ENCODE measurements around the gene PRKACA. TPM values are rescaled to one million over a fixed set of nuclear protein-coding genes. Genes with fewer than 3 reads are reported as not detected.

PRKACA gene
- total RNA-seq, 2 donors from 2014 or later: 61.6 to 80.0 TPM

DNA sequence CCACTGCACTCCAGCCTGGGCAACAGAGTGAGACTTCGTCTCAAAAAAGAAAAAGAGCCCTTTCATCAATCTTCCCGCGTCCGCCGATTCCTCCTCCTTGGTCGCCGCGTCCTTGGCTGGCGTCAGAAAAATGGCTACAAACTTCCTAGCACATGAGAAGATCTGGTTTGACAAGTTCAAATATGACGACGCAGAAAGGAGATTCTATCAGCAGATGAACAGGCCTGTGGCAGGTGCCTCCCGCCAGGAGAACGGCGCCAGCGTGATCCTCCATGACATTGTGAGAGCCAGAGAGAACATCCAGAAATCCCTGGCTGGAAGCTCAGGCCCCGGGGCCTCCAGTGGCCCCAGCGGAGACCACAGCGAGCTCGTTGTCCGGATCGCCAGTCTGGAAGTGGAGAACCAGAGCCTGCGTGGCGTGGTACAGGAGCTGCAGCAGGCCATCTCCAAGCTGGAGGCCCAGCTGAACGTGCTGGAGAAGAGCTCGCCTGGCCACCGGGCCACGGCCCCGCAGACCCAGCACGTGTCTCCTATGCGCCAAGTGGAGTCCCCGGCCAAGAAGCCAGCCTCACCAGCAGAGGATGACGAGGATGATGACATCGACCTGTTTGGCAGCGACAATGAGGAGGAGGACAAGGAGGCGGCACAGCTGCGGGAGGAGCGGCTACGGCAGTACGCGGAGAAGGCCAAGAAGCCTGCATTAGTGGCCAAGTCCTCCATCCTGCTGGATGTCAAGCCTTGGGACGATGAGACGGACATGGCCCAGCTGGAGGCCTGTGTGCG lies 47.1 kb downstream of the PRKACA start:
- Mint-ChIP-seq H3K27me3 (no peaks in the 10 kb centered on the region), H3K4me1 (ENCODE audit: low read depth in 2 of 2) (peaks cover 11 to 15% of the 10 kb centered on the region in 2 donors), H3K36me3 (no peaks in the 10 kb centered on the region), H3K4me3 (no peak overlapping the region), H3K27ac (no peak overlapping the region), H3K9me3 (no peaks in the 10 kb centered on the region)
- no peak for DNase-seq (ENCODE audit: low spot score)
- no peak for ATAC-seq

DNA sequence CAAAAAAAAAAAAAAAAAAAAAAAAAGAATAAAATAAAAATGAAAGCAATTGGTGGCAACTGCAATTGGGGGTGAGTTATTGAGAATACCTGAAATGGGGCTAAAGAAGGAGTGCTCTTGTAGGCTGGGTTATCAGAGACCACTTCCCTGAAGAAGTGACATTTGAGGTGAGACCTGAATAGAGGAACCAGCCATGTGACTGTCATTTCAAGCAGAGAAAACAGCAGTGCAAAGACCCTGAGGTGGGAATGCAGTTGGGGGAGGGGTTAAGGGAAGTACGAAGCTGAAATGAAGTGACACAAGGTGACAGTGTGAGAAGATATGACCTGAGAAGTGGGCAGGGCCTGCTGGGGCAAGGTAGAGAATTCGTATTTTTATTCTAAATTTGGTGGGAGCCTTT lies 51.4 kb downstream of the PRKACA start:
- ATAC-seq: no peak
- Mint-ChIP-seq H3K27ac (no peak overlapping the region), H3K27me3 (no peaks in the 10 kb centered on the region), H3K4me1 (ENCODE audit: low read depth in 2 of 2) (no peaks in the 10 kb centered on the region), H3K9me3 (no peaks in the 10 kb centered on the region), H3K36me3 (no peaks in the 10 kb centered on the region), H3K4me3 (no peak overlapping the region)
- no peak for DNase-seq (ENCODE audit: low spot score)

DNA sequence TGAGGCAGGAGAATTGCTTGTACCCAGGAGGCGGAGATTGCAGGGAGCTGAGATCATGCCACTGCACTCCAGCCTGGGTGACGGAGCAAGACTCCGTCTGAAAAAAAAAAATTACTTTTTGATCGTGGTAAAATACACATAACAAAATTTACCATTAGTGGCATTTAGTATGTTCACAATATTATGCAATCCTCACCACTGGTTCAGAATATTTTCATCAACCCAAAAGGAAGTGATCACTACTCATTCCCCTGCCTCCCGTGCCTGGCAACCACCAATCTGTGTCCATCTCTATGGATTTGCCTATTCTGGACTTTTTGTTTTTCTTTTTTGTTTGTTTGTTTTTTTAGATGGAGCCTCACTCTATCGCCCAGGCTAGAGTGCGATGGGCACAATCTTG lies 54.5 kb downstream of the PRKACA start:
- no peak for DNase-seq (ENCODE audit: low spot score)
- no peaks in the 10 kb centered on the region for H3K9me3 Mint-ChIP-seq
- no peaks in the 10 kb centered on the region for H3K36me3 Mint-ChIP-seq
- peaks cover 15 to 19% of the 10 kb centered on the region in 2 donors for H3K27me3 Mint-ChIP-seq
- ATAC-seq: no peak
- H3K4me3 Mint-ChIP-seq: no peak overlapping the region
- H3K27ac Mint-ChIP-seq: peak overlapping the region in 1 of 2 donors; percentile 53
- H3K4me1 Mint-ChIP-seq (ENCODE audit: low read depth in 2 of 2): peaks cover 8 to 9% of the 10 kb centered on the region in 2 donors

DNA sequence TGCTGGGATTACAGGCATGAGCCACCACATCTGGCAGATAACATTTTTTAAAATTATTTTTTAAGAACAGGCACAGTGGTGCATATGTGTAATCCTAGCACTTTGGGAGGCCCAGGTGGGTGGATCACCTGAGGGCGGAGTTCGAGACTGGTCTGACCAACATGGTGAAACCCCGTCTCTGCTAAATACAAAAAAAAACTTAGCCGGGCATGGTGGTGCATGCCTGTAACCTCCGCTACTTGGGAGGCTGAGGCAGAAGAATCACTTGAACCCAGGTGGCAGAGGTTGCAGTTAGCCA lies 55.1 kb downstream of the PRKACA start:
- H3K4me3 Mint-ChIP-seq: no peak overlapping the region
- no peaks in the 10 kb centered on the region for H3K36me3 Mint-ChIP-seq
- H3K4me1 Mint-ChIP-seq (ENCODE audit: low read depth in 2 of 2): peaks cover 14% of the 10 kb centered on the region in 2 donors
- H3K27me3 Mint-ChIP-seq: peaks cover 21 to 24% of the 10 kb centered on the region in 2 donors
- no peak for DNase-seq (ENCODE audit: low spot score)
- no peak overlapping the region for H3K27ac Mint-ChIP-seq
- ATAC-seq: no peak
- no peaks in the 10 kb centered on the region for H3K9me3 Mint-ChIP-seq

DNA sequence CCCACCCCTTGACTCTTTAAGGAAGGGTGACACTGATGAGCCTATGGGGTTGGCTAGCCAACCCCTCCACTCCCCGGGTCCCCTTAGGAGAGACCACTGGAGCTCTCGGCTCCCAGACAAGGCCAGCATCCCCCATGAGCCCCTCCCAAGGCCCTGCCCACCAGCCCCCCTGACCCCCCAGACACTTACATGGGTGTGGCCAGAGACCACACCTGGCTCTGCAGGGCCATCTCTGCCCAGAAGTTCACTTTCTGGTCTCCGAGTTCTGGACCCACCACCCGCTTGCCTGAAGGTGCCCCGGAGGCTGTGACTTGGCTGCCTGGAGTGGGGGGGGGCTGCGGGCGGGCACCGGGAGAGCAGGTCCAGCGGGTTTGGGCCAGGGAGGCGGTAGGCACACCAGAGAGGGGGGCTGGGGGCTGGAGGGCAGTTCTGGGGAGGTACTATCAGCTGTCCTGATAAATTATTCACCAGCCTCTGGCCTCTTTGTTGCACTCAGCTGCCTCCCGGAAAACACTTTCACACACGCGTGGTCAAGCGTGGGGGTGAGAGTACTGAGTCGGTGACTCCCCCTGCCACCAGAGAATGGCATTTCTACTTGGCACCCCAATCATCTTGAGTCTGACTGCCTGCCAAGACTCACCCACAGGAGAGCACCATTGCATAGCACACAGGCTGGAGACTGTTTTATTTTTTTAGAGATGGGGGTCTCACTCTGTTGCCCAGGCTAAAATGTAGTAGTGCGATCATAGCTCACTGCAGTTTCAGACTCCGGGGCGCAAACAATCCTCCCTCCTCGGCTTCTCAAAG lies 55.6 kb downstream of the PRKACA start, which contains the start of gene PALM3:
TSS of gene PALM3 (minus strand) at position 326 of the 807 bp plus-strand sequence. CDS start at position 230, 96 bp downstream.
- H3K27ac Mint-ChIP-seq: no peak within 1 kb of the TSS
- no peak for DNase-seq (ENCODE audit: low spot score)
- peaks cover 21 to 24% of the 10 kb centered on the region in 2 donors for H3K27me3 Mint-ChIP-seq
- ATAC-seq: peak in 1 of 2 donors; percentile 19
- H3K36me3 Mint-ChIP-seq: no peaks in the 10 kb centered on the region
- H3K9me3 Mint-ChIP-seq: no peaks in the 10 kb centered on the region
- H3K4me3 Mint-ChIP-seq: no peak within 1 kb of the TSS
- H3K4me1 Mint-ChIP-seq (ENCODE audit: low read depth in 2 of 2): peaks cover 14% of the 10 kb centered on the region in 2 donors

DNA sequence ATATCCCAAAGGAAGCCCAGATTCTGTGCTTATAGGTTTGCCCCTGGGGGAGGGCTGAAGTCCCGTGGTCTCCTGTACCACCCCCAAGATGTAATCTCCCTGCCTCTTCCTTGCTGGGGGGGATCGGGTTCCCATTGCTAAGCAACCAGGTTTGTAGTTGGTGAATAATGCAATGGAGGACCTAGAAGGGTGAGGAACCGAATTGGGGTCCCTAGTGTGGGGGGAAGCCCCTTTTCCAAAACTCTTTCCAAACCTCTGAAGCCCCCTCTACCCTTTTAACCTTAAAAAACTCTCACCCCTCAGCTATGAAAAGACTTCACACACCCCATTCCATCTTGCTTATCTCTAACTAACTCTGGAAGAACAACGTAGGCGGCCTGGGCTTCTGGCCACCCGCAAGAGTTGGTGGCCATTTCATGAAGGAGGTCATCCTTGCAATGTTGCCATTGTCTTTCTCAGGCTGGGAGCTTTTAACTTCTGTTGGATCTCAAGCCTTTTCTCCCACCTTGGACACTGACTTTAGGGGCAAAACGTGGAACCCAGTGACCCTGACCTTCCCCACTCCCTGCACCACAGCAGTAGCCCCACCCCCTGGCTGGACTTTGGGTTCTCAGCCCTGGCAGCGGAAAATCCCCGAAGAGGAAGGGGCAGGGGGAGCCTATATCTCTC lies 56.3 kb downstream of the PRKACA start:
- no peaks in the 10 kb centered on the region for H3K36me3 Mint-ChIP-seq
- H3K9me3 Mint-ChIP-seq: no peaks in the 10 kb centered on the region
- no peak overlapping the region for H3K4me3 Mint-ChIP-seq
- H3K27me3 Mint-ChIP-seq: peaks cover 21 to 24% of the 10 kb centered on the region in 2 donors
- H3K27ac Mint-ChIP-seq: no peak overlapping the region
- DNase-seq (ENCODE audit: low spot score) (no peak), ATAC-seq (no peak)
- H3K4me1 Mint-ChIP-seq (ENCODE audit: low read depth in 2 of 2): peaks cover 14% of the 10 kb centered on the region in 2 donors

DNA sequence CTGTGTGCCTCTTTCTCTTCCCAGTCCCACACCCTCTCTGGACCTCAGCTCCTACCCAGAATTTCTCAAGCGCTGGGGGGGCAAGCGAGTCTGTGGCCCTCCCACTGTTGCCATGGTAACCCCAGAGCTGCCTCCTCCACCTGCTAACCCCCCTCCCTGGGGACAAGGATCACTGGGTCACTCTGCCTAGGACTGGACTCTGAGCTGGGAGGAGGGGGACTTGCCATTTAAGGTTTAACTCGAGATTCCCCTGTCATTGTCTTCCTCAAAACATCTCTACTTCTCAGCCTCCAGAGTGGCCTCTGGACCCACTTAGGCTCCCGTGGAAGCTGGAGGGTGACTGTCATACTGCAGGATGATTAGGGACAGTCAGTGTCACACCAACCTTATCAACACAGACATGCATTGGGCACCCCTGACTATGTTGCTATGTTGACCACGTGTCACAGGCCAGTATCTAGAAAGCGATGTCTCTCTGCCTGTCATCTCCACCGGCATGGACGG lies 57.9 kb downstream of the PRKACA start:
- ATAC-seq: no peak
- H3K4me3 Mint-ChIP-seq: no peak overlapping the region

DNA sequence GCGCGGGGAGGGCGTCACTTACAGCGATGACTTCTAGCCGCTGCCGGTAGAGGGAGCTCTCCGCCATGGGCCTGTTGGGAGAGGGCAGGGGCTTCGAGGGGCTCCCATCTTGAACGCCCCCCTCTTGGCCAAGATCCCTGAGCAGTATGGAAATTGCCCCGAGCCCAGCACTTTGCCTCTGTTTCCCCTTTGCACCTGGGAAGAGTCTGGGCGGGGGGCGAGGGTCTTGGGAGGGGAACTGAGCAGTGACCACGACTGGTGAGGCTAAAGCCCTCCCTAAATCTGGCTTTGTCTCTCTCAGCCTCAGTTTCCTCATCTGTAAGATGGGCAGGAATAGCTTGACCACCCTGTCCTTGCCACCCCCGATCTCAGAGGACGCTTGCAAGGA lies 58.5 kb downstream of the PRKACA start:
- H3K9me3 Mint-ChIP-seq: no peaks in the 10 kb centered on the region
- peak; percentile 61 for DNase-seq (ENCODE audit: low spot score)
- peaks cover 21 to 24% of the 10 kb centered on the region in 2 donors for H3K27me3 Mint-ChIP-seq
- no peaks in the 10 kb centered on the region for H3K36me3 Mint-ChIP-seq
- no peak overlapping the region for H3K27ac Mint-ChIP-seq
- peak overlapping the region; percentile 58 for H3K4me3 Mint-ChIP-seq
- no peak for ATAC-seq
- peaks cover 14% of the 10 kb centered on the region in 2 donors for H3K4me1 Mint-ChIP-seq (ENCODE audit: low read depth in 2 of 2)

More for the DNA sequence above, 57.9 kb downstream of the PRKACA start:
- peaks cover 21 to 24% of the 10 kb centered on the region in 2 donors for H3K27me3 Mint-ChIP-seq
- H3K27ac Mint-ChIP-seq: no peak overlapping the region
- no peak for DNase-seq (ENCODE audit: low spot score)
- no peaks in the 10 kb centered on the region for H3K36me3 Mint-ChIP-seq
- peaks cover 14% of the 10 kb centered on the region in 2 donors for H3K4me1 Mint-ChIP-seq (ENCODE audit: low read depth in 2 of 2)
- no peaks in the 10 kb centered on the region for H3K9me3 Mint-ChIP-seq

DNA sequence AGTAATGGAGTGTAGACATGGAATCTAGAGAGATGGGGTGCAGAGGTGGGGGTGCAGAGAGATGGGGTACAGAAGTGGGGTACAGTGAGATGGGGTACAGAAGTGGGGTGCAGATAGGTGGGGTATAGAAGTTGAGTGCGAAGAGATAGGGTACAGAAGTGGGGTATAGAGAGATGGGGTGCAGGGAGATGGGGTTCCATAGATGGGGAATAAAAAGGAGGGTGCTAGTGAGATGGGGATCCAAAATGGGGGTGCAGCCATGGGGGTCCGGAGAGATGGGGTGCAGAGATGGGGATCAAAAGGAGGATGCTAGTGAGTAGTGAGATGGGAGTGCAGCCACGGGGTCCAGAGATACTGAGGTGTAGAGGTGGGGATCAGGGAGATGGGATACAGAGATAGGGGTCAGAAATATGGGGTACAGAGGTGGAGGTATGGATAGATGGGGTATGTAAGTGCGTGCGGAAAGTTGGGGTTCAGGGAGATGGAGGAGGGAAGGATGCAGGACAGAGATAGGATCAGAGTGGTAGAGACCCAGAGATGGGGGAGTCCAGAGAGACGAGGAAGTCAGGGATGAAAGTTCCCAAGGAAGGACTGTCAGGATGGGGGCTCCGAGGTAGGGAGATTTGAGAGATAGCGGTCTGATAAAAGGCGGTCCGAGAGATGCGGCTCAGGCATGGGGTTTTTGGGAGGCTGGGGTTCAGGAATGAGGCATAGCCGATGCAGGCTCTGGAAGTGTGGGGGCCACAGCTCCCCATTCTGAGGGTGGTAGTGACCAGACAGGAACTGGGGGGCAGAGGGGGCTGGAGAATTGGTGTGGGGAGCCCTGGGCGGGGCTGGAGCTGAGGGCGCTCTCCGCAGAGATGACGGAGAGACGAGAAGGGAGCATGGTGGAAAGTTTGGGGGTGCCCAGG lies 59.1 kb downstream of the PRKACA start:
- Mint-ChIP-seq H3K27ac (no peak overlapping the region), H3K4me1 (ENCODE audit: low read depth in 2 of 2) (peaks cover 14% of the 10 kb centered on the region in 2 donors), H3K4me3 (peak overlapping the region; percentile 58), H3K27me3 (peaks cover 21 to 24% of the 10 kb centered on the region in 2 donors), H3K36me3 (no peaks in the 10 kb centered on the region), H3K9me3 (no peaks in the 10 kb centered on the region)
- DNase-seq (ENCODE audit: low spot score) (no peak), ATAC-seq (no peak)

DNA sequence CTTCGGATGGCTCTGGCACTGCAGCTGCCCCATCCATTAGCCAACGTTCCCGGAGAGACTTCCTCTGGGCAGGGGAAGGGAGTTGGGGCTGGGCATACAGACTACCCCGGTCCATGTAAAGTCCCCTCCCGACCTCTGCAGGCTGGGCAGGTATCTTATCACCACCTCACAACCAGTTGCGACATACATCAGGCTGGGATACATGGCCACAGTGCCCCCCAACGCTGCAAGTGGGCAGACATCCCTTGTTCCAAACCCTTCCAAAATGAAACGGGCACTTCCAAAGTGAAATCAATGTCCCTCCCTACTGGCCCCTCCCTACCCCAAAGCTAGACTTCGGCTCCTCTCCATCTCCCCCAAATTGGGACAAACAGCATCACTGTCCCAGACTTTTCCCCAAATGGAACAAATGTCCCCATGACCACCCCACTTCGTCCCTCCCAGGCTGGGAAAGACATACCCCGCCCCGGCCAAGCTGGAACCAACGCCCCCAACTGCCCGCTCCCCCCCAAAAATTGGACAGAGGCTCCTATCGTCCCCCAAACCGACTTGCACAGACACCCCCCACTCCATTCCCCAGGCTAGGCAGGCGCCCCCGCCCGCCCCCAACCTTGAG lies 60.7 kb downstream of the PRKACA start:
- DNase-seq (ENCODE audit: low spot score) (no peak), ATAC-seq (no peak)
- no peak overlapping the region for H3K27ac Mint-ChIP-seq
- H3K4me1 Mint-ChIP-seq (ENCODE audit: low read depth in 2 of 2): peaks cover 14% of the 10 kb centered on the region in 2 donors
- H3K4me3 Mint-ChIP-seq: no peak overlapping the region
- no peaks in the 10 kb centered on the region for H3K9me3 Mint-ChIP-seq
- H3K36me3 Mint-ChIP-seq: peaks cover 4% of the 10 kb centered on the region
- H3K27me3 Mint-ChIP-seq: peaks cover 21 to 24% of the 10 kb centered on the region in 2 donors

DNA sequence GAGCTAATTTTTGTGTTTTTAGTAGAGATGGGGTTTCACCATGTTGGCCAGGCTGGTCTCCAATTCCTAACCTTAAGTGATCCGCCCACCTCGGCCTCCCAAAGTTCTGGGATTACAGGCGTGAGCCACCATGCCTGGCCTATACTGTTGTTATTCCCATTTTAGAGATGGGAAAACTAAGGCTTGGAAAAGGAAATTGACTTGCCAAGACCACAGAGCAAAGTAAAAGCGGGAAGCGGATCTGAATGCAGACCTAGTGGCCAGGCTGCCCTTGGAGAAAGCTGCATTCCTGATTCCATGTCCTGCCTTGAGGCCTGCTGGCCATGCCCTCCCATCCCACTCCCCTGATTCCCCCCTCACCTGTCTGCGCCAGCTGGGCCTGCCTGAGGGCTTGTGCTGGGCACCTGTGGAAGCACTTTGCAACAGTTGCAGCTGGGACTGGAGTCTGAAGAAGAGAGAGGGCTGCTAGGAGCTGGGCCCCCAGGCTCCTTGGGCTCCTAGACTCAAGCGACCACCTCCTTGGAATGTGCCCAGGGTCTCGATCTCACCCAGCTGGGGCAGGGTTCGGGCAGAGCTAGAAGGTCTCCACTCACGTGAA lies 61.4 kb downstream of the PRKACA start:
- Mint-ChIP-seq H3K36me3 (peaks cover 4% of the 10 kb centered on the region), H3K27me3 (peaks cover 21 to 24% of the 10 kb centered on the region in 2 donors), H3K9me3 (no peaks in the 10 kb centered on the region), H3K27ac (no peak overlapping the region), H3K4me3 (no peak overlapping the region), H3K4me1 (ENCODE audit: low read depth in 2 of 2) (peaks cover 14% of the 10 kb centered on the region in 2 donors)
- DNase-seq (ENCODE audit: low spot score) (no peak), ATAC-seq (no peak)

DNA sequence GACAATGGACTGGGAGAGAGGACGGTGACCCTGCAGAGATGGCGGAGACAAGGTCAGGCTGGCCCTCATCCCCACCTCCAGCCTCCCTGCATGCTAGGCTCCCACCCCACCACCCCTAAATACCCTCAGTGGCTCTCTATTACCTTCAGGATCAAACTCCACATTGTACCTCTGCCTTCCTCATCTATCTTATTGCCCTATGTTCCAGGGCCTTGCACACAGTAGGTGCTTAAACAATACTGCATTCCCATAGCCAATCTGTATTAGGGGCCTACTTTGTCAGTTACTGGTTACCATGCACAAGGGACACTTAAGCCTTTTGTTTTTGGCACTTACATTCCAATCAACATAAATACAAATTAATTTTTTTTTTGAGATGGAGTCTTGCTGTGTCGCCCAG lies 62.2 kb downstream of the PRKACA start:
- Mint-ChIP-seq H3K9me3 (no peaks in the 10 kb centered on the region), H3K27me3 (peaks cover 21 to 24% of the 10 kb centered on the region in 2 donors), H3K36me3 (peaks cover 4% of the 10 kb centered on the region), H3K27ac (no peak overlapping the region), H3K4me1 (ENCODE audit: low read depth in 2 of 2) (peaks cover 14% of the 10 kb centered on the region in 2 donors), H3K4me3 (no peak overlapping the region)
- DNase-seq (ENCODE audit: low spot score) (no peak), ATAC-seq (no peak)

Data from natural killer cell treated with Interleukin-12 subunit alpha and Interleukin-12 subunit beta and Interleukin-15 and Interleukin-18, amount 100 ng/mL, for 72 hours (primary cell).